22Rv1 (cell line): ENCODE measurements around the gene HOXD11.

Source experiments
- H3K27ac ChIP-seq: fragments of 450-650 bp; 2 replicates; pipeline ENCODE4 v1.5.1; 2017
- CTCF ChIP-seq: fragments of 450-650 bp; IDR thresholded peaks from 2 replicates; pipeline ENCODE4 v1.5.1; 2017; ENCODE audit warnings: mild to moderate bottlenecking
- ZFX ChIP-seq: fragments of 450-650 bp; IDR thresholded peaks from 2 replicates; pipeline ENCODE4 v1.6.1; 2017; ENCODE audit warnings: antibody characterized with exemption, borderline replicate concordance

The HOXD11 gene

GRCh38 chr2:176082824-176083751, 24.0 kb upstream of the HOXD11 start:
- TF ChIP-seq ZFX (no peak), CTCF (no peak)
- H3K27ac ChIP-seq = no peak overlapping the region

GRCh38 chr2:176083796-176084261, 23.3 kb upstream of the HOXD11 start, which contains the start of gene EVX2:
Gene EVX2, minus strand, starts transcription at chr2:176083962. Its CDS starts 186 bp downstream, at chr2:176083776.
- TF ChIP-seq ZFX (no peak), CTCF (no peak)
- H3K27ac ChIP-seq = no peak within 1 kb of the TSS

GRCh38 chr2:176084611-176085119, 22.4 kb upstream of the HOXD11 start:
- H3K27ac ChIP-seq = no peak overlapping the region
- TF ChIP-seq ZFX (no peak), CTCF (no peak)

- TF ChIP-seq ZFX = no peak
- TF ChIP-seq CTCF = no peak
- no peak overlapping the region for H3K27ac ChIP-seq
These were observed 21.8 kb upstream of the HOXD11 start for GRCh38 chr2:176085120-176085788.

GRCh38 chr2:176085861-176086771, 21.0 kb upstream of the HOXD11 start:
- no peak for TF ChIP-seq ZFX
- TF ChIP-seq CTCF = peak; percentile 52
- H3K27ac ChIP-seq = no peak overlapping the region

- TF ChIP-seq ZFX (no peak), CTCF (no peak)
- H3K27ac ChIP-seq = no peak overlapping the region
These were observed 19.6 kb upstream of the HOXD11 start for GRCh38 chr2:176087330-176088047.
